DMS 273 treated with DMSO at 0.1 percent for 48 hours (cell line): ENCODE data around the gene DSCAML1.

Source experiments
- DNase-seq: peaks from one replicate; lab custom pipeline; 2025; lab: John Stamatoyannopoulos, UW

The DSCAML1 gene

DNA sequence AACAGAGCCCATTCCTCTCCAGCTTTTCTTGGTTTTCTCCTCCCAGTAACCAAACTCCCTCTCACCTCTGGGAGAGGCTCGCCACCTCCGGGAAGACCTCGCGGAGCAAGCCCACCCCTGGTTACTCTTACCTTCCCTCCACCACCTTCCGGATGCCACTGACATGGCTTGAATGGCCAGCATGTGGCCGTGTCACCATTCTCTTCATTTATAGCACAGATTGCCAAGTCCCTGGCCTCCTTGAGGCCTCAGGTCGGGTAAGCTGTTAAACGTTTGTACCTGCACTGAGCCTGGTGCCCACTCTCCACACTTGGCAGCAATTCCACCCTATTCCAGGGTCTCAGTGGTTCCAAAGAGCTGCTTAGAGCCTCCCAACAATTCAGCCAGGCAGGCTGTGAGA lies 35.5 kb upstream of the DSCAML1 start:
- DNase-seq = no peak

- no peak for DNase-seq
Observed at GRCh38 chr11:117831661-117832415, 34.8 kb upstream of the DSCAML1 start.

DNA sequence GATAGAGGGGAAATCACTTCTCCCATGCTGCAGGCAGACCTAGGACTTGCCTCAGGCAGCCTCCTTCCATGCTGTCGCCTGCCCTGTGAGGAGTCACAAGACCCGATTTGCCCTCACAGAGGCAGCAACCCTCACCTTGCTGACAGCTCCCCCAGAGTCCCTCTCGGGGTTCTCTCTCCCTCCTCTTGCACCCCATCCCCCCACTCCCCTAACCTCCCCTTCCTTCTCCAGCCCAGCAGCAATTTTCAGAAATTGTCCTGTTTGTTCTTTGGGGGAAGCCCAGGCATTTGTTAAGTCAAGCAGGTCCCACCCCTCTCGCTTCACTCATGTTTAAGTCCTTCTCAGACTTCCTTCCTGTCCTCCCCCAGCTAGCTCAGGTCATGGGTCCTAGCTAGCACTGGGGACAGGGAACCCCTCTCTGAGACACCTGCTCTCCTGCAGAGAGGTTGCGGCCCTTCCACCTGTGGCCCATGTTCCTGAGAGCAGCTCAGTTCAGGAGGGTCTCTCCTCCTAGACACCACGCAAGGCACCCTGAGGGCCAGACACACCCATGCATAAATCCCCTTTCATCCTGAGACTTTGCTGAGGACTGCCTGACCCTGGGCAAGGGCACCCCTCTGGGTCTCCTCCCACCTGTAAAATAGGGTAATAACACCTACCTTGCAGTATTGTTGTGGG lies 33.8 kb upstream of the DSCAML1 start:
- no peak for DNase-seq

DNA sequence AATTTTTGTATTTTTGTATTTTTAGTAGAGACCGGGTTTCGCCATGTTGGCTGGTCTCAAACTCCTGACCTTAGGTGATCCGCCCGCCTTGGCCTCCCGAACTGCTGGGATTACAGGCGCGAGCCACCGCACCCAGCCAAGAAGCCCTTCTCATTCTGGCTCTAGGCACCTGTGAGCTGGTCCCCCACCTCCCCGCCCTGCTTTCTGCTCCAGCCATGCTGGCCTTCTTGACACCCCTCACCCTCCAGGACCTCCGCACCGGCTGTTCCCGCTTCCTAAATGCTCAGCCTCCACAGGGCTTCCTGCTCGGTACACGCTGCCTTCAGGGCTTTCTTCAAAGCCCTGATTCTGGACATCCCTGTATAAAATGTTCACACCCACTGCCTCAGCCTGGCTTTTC lies 33.1 kb upstream of the DSCAML1 start:
- no peak for DNase-seq

- no peak for DNase-seq
Observed at GRCh38 chr11:117829369-117829725, 32.3 kb upstream of the DSCAML1 start.

- no peak for DNase-seq
Observed at GRCh38 chr11:117828611-117829368, 31.8 kb upstream of the DSCAML1 start.

- no peak for DNase-seq
Observed at GRCh38 chr11:117827521-117828511, 30.8 kb upstream of the DSCAML1 start.

- DNase-seq = no peak
Observed at GRCh38 chr11:117826832-117827231, 29.8 kb upstream of the DSCAML1 start.

- no peak for DNase-seq
Observed at GRCh38 chr11:117826190-117826570, 29.2 kb upstream of the DSCAML1 start.

DNA sequence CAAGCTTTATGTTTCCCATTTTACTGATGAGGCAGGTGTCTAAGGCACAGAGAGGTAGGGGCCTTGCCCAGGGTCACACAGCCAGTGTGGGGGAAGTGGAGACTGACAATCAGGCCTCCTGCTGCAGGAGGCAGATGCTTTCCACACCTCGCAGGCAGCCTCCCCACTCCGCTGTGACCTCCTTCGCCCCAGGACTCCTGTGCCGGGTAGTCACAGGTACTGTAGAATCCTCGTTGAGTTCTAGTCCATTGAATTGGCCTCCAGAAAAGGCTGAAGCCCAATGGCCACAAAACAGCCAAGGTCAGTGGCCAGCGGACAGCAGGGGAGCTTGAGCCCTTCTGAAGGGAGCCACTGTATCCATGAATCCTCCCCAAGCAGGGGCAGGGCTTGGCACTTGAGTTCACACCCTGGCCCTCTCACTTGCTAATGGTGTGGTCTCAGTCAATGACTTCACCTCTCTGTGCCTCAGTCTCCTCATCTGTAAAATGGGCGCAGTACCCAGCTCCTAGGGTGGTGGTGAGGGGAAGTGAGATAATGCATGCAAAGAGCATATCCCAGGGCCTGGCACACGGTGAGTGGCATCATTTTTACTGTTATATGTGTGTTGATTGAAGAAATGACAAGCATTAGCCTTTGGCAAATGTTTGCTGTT lies 28.6 kb upstream of the DSCAML1 start:
- DNase-seq = no peak

DNA sequence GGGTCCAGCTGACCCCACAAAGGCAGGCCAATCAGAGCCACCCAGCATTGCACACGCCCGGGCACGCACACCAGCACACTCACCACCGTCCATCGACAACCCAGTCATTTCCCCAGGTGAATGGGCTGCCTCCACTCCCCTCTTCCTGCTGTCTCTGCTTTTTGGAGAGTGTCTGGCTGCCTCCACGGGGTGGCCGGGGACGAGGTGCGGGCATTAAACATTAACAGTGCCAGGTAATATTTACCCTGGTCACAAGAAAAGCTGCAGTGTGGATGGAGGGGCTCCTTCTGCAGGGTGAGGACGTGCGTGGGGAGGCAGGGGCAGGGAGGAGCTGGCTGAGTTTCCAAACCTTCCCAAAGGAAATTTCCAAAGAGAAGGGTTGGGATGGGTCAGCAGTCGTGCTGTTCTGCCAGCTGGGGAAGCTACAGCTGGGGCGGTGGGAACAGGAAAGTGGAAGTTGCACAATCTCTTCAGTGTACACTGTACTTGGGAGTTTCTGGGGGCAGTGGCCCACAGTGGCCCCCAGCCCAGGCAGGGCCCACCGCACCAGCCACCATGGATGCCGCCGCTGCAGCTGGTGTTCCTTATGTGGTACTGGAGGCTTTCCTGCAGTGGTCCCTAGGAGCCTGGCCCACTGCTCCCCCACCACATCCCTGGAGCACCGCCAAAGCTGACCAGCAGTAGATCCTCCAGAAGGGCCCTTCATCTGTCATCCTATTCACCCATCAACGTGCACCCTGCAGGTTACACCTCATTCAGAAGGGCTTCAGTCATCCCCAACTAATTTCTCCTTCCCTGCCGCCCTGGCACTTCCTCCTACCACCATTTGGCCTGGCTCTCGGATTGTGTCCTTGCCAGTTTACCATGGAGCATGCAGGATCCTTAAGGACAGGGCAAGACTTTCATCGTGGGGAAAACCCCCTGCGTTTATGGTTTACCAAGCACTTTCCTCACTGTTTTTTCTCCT lies 27.8 kb upstream of the DSCAML1 start, which contains the start of gene FXYD2:
Gene FXYD2, minus strand, starts transcription at position 174 of the 967 bp plus-strand sequence. Its CDS starts 66 bp downstream, at position 108.
- DNase-seq = no peak

DNA sequence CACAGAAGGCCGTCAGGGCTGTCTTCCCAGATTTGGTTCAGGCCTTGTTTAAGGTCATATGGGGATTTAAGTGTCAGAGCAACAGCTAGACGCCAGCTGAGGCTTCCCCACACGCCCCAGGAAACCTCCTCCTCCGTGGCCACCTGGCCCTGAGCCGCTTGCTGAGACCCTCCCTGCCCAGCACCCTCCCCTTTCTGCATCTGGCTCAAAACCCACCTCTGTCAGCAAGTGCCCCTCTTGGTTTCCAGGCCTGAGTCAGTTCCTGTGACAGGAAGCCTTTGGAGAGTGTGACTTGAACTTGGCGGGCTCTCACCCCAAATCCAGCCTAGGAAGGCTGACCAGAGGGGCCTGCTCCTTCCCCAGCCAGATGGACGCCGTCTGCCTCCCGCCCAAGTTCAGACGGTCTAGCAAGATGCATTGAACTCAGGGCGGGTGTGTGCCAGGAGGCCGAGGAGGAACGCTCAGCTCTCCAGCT lies 27.0 kb upstream of the DSCAML1 start:
- DNase-seq = no peak

- no peak for DNase-seq
Observed at GRCh38 chr11:117823294-117823945, 26.4 kb upstream of the DSCAML1 start.

- no peak for DNase-seq
Observed at GRCh38 chr11:117822074-117823033, 25.3 kb upstream of the DSCAML1 start.

DNA sequence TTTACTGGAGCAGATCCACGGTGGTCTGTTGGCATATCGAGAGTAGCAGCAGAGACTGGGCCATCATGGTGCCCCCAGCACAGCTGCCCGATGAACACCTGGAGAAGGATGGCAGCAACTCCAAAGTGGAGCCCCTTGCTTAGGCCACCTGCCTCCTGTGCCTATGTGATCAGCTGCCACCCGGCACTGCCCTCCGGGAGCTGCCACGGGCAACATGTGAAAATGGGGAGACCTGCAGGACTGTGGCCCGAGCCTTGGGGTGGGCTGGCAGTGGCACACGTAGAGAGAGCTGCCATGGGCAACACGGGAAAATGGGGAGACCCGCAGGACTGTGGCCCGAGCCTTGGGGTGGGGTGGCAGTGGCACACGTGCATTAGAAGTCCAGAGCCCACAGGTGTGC lies 24.4 kb upstream of the DSCAML1 start:
- DNase-seq = no peak

GRCh38 chr11:117820516-117820915 lies 23.5 kb upstream of the DSCAML1 start:
- DNase-seq = no peak

GRCh38 chr11:117820071-117820470 lies 23.1 kb upstream of the DSCAML1 start:
- DNase-seq = no peak
